Thyroid gland (tissue), 4 donors: Measurements from ENCODE around the gene ACVR1.

ENCODE experiments used
- CTCF ChIP-seq, 6 experiments: fragments of 200-600 bp in 3 of 6; fragments of 450-650 bp in 3 of 6; sonication (generic) in 3 of 6; IDR thresholded peaks; one replicate each; pipeline ENCODE4 v1.5.1; 2016 to 2019; ENCODE audit warnings: antibody characterized with exemption in 6 of 6, mild to moderate bottlenecking in 2 of 6, inconsistent platforms in 1 of 6, moderate library complexity in 1 of 6
- POLR2A ChIP-seq, 2 donors: fragments of 450-650 bp; IDR thresholded peaks; one replicate each; pipeline ENCODE4 v1.6.1; 2017; ENCODE audit warnings: antibody characterized with exemption in 2 of 2, mild to moderate bottlenecking in 2 of 2, moderate library complexity in 1 of 2

GRCh38 chr2:157785200-157785599, 90.9 kb downstream of the ACVR1 start:
- TF ChIP-seq CTCF (IDR thresholded peaks at IDR 0.05) (no peak), POLR2A (IDR thresholded peaks at IDR 0.05) (no peak)
